Epithelial cell of umbilical artery (primary cell): ENCODE measurements around the gene F8A1. TPM values are rescaled to one million over a fixed set of nuclear protein-coding genes. Genes with fewer than 3 reads are reported as not detected.

Experiments used
- total RNA-seq: library from RNA; depleted of rRNA; stranded (reverse); fragments of >200 nt; gene quantifications from 2 replicates; pipeline ENCODE4 v1.2.3, GENCODE V29; 2014

The F8A1 gene
- total RNA-seq, result 1.2 and 2.3 TPM in 2 replicates

GRCh38 chrX:154886069-154886788 is at the start of gene F8A1:
TSS of gene F8A1 (plus strand) at chrX:154886355. CDS start at chrX:154886375, 20 bp downstream.

Other genes starting within 250 kb of the F8A1 start
- gene CTAG2, start 232.8 kb upstream of the F8A1 start, total RNA-seq, result not detected in 2 replicates
- 1.6 and 5.0 TPM in 2 replicates for gene GAB3, start 135.3 kb upstream of the F8A1 start, total RNA-seq
- gene DKC1, start 123.5 kb upstream of the F8A1 start, total RNA-seq, result 73.7 and 81.2 TPM in 2 replicates
- gene MPP1, start 80.9 kb upstream of the F8A1 start, total RNA-seq, result 11.7 and 21.4 TPM in 2 replicates
- gene SMIM9, start 51.7 kb upstream of the F8A1 start, total RNA-seq, result not detected in 2 replicates
- gene F8, start 136.4 kb downstream of the F8A1 start, total RNA-seq, result 0.97 and 1.5 TPM in 2 replicates
- gene FUNDC2, start 140.5 kb downstream of the F8A1 start, total RNA-seq, result 35.1 and 39.6 TPM in 2 replicates
- 7.1 and 10.3 TPM in 2 replicates for gene CMC4, start 184.8 kb downstream of the F8A1 start, total RNA-seq
- 0.97 and 1.1 TPM in 2 replicates for gene MTCP1, start 184.8 kb downstream of the F8A1 start, total RNA-seq
- gene BRCC3, start 185.2 kb downstream of the F8A1 start, total RNA-seq, result 14.3 and 18.7 TPM in 2 replicates